GM19455 (cell line): ENCODE measurements around the gene TNIP1.

Experiments used
- ATAC-seq: cut with Tn5 transposase; IDR thresholded peaks from one replicate; pipeline ENCODE4 v1.9.1; 2021; ENCODE audit not compliant: unreplicated experiment

Gene TNIP1

DNA sequence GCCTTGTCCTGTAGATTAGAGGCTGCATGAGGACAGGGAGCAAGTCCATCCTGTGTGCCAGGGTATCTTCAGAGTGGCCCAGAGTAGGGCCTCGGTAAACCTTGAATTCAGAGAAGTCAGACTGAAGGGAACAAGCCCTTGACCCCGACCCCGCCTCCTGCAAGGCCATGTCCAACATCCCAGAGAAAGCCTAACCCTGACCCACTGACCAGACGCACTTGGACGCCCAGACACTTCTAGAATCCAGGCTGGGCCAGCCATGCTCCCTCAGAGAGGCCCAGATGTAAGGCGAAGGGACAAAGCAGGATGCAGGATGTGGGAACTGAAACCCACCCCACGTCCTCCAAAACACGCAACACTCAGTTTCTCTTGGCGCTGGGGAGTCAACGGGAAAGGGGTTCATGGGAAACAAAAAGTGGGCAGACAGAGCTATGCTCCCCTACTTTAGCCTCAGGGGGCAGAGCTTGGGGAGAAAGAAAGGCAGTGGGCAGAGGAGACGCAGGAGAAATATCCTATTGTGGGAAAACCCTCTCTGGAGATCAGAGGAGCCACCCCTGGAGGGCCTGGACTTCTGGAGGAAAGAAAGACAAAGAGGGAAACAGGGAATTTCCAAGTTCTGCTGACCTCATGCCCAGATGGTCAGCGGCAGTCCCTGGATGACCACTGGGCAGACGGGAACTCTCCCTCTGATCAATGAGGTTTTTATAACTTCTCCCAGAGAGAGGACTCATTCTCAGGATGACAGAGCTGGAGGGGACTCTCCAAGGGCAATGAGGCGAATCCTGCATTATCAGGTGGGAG lies 13.0 kb downstream of the TNIP1 start:
- no peak for ATAC-seq

GRCh38 chr5:151066920-151067319 lies 13.9 kb downstream of the TNIP1 start:
- no peak for ATAC-seq

DNA sequence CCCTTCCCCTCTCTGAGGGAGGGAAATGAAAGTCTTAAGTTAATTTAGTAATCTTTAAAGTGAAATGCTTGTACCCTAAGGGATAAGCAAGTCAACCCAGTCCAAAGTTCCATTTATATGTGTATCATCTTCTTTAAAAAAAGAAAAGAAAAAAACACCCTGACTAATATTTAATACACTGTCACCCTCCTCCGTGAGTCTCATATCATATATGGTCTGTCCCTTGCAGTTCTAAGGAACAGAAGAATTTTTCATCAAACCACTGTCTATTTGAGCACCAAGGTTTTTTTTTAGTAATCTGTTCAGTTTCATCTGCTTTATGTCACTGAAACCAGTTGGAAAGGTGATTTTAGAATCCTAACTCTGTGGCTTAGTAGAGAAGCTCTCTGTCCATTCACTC lies 15.2 kb downstream of the TNIP1 start:
- no peak for ATAC-seq

DNA sequence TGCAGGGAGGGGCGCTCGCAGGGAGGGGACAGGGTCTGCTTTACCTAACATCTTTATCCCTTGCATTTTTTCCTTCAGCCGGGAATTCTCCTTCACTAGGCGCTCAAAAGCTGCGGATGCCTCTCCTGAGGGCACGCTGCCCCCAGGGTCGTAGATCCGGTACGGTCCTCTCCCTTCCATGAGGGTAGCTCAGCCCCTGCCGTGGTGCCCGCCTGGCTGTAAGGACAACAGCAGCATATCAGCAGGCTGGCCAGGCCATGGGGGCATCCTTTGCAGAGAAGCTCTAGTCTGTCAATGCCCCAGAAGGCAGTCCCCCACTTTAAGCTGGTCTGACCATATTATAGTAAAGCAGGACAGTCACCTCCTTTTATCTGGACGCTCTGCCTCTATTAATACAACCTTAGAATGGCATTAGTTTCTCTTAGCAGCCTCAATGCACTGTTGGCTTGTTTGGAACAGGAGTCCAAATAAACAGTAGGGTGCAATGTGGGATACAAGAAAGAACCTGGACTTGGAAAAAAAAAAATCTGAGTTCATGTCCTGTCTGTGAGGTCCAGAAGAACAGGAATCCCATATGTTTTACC lies 15.8 kb downstream of the TNIP1 start:
- no peak for ATAC-seq

DNA sequence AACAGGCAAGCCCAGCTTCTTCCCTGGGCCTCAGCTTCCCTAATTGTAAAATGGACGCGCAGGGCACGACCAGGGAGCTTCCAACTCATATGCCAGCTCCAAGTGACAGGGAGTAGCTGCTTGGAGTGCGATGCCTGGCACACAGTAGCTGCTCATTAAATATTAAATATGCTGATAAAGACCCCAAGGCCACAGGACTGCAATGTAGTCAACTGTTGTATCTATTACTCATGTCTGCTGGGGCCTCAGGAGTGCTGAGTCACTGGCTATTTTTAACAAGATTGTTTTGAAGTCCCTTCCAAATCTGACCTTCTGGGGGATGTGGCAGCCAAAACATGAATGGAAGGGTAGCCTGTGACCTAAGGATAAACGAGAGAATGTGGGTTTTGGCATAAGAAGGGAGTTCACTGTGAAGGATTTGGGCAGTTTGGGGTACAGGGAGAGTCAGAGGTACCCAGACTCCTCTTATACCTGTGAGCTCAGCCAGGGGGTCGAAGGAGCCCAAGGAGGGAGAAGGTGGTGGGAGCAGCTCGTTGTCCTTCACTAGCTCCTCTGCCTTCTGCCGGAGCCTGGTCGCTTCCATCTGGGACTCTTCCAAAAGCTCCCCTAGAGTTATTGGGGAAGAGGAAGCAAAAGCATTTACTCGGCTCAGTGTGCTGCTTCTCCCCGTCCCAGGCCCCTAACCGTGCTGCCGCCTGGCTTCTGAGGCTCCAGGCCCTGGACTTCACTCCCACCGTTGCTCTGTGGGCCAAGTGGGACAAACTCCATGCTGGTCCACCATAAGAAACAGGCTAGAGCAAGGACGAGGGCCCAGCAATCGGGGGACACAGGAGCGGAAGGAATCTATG lies 17.5 kb downstream of the TNIP1 start:
- no peak for ATAC-seq

DNA sequence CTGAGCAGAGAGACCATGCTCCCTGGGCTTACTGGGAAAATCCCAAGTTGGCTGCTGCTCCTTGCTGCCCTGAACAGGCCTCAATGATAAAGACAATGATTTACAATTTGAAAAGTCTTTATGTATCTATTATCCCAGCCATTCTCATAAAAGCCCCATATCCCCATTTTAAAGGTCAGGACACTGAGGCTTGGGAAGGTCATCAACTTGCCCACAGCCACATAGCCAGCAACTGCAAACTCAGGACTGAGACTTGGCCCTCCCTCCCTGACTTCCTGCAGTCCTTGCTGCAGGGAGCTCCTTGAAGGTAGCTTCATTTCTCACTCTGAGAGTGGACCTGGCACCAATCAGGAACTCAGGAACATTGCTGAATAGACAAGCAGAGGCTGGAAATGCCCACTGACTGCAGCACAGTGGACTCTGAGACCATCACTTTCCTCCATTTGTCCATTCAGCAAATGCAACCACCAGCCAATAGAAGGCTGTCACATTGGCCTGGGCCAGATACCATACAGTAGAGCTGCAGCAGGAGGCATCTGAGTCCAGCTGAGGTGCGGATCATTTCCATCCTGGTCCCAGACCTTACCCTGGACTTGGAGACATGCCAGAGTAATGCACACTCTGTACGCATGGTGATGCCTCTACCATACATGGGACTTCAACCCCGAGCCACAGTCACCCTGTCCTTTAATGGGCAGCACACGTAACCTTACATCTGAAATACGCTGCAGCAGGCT lies 18.3 kb downstream of the TNIP1 start:
- ATAC-seq = no peak

GRCh38 chr5:151060742-151061141 lies 20.1 kb downstream of the TNIP1 start:
- no peak for ATAC-seq

- no peak for ATAC-seq
Observed at GRCh38 chr5:151058891-151059489, 21.8 kb downstream of the TNIP1 start.

- no peak for ATAC-seq
Observed at GRCh38 chr5:151058301-151058700, 22.5 kb downstream of the TNIP1 start.

- no peak for ATAC-seq
Observed at GRCh38 chr5:151056379-151057325, 24.2 kb downstream of the TNIP1 start.

DNA sequence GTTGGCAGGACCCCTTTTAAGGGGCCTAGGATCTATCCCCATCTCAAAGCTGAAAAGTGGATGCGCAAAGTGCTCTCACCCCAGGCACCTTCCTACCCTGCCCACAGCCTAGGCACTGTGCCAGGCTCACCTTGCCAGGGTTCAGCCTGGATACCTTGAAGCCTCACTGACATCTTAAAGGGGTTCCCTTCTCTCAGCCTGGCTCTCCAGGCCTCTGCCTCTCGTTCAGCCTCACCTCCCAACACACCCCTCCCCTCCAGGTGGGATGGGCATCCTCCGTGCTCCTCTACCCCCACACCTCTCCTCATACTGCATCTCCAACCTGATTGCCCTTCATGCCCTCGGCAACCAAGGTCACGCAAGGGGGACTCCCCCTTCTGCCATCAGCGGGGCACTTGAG lies 25.5 kb downstream of the TNIP1 start:
- no peak for ATAC-seq

DNA sequence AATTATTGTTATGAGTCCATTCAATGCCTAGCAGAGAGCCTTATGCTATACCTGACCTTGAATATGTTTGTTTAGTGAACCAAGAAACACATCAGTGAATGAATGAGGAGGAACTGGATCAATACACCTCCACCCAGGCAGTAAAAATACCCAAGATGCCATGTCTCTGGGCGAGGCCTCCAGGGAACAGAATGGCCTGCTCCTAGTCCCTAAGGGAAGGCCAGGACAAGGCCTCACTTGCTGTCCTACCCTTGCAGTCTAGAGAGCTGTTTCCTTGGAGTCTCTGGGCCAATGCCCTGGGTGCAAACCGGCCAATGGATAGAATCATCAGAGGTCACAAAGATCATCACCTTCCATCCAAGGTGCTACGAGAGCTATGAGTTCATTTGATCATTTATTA lies 26.1 kb downstream of the TNIP1 start:
- no peak for ATAC-seq

- ATAC-seq = no peak
Observed at GRCh38 chr5:151053796-151054462, 26.9 kb downstream of the TNIP1 start.

GRCh38 chr5:151052836-151053235 lies 28.0 kb downstream of the TNIP1 start:
- ATAC-seq = no peak

- ATAC-seq = peak; percentile 18
Observed at GRCh38 chr5:151051931-151052608, 28.8 kb downstream of the TNIP1 start.

- peak; percentile 76 for ATAC-seq
Observed at GRCh38 chr5:151051066-151051930, 29.5 kb downstream of the TNIP1 start.

- ATAC-seq = no peak
Observed at GRCh38 chr5:151048526-151048925, 32.3 kb downstream of the TNIP1 start.
